Mucosa of descending colon (tissue), 3 donors: Measurements from ENCODE around the gene ANKRA2. TPM values are rescaled to one million over a fixed set of nuclear protein-coding genes. Genes with fewer than 3 reads are reported as not detected.
"Not testable (repeated sequence)": the region's sequence is repeated elsewhere in the genome, so short reads cannot be mapped to it uniquely, and the experiment has no call there.

ENCODE experiments used
- ATAC-seq: fragments of 200-7000 bp; cut with Tn5 transposase; one replicate; pipeline ENCODE4 v1.9.1; 2020; ENCODE audit warnings: mild to moderate bottlenecking, moderate library complexity
- DNase-seq, 3 donors: peaks; one replicate each; pipeline ENCODE4 v3.0.0-alpha.2; 2020
- H3K36me3 ChIP-seq: fragments of 200-600 bp; one replicate; pipeline ENCODE4 v1.8.0; 2021; ENCODE audit warnings: low read depth, mild to moderate bottlenecking
- H3K4me1 ChIP-seq: fragments of 200-600 bp; one replicate; pipeline ENCODE4 v1.8.0; 2021; ENCODE audit warnings: low read depth, mild to moderate bottlenecking
- H3K4me3 ChIP-seq: fragments of 200-600 bp; one replicate; pipeline ENCODE4 v1.8.0; 2021; ENCODE audit warnings: mild to moderate bottlenecking
- H3K9me3 ChIP-seq: fragments of 200-600 bp; one replicate; pipeline ENCODE4 v1.8.0; 2021; ENCODE audit warnings: mild to moderate bottlenecking
- intact Hi-C, 2 donors: fragments of 100-400 bp; cut with DNase I in 1 of 2; cut with micrococcal nuclease in 1 of 2; formaldehyde crosslinking; loops; one replicate each; pipeline versions ENCODE4 v1.11.0 to v1.11.1; 2022; cut with DNase I, micrococcal nuclease
- total RNA-seq, 3 donors: library from RNA; stranded (reverse); fragmentation: NEBNext Ultra II Directional in 2 of 3; extraction: Animal tissue kit (Norgen Biotek cat#: 25700) in 2 of 3; gene quantifications; one replicate each; pipeline versions ENCODE4 v1.2.1 to v1.2.4, GENCODE V29; 2021 to 2023
- TF ChIP-seq, protein P1 (sequence below): fragments of 200-600 bp; IDR thresholded peaks from one replicate; pipeline ENCODE4 v1.8.0; 2022; ENCODE audit warnings: antibody characterized with exemption, mild to moderate bottlenecking
- donor health status: DM: no; HTN: no; CAD: no; lungs with moderate emphysema.
- donor health status: DM: no; HTN: no; CAD: no.
- donor health status: DM: no; HTN: yes; CAD: no.

Gene ANKRA2
- total RNA-seq, 3 donors from 2014 or later: 20.8 to 23.8 (median 23.1) TPM

DNA sequence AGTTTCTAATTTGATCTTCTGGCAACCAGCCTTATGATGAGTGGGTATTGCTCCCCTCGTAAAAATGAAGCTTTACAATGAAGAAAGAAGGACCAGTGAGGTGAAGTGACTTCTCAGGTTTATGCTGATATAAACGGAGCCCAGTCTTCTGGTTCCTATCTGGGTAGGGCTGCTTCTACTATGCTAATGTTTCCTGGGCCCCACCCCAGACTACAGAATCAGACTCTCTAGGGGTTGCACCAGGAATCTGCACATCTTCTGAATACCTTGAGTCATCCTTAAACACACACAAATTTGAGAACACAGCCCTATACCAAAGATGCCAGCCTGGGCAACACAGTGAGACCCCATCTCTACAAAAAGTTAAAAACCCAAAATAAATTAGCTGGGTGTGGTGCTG, 51.0 kb downstream of the ANKRA2 start:
- Histone ChIP-seq H3K4me3 (no peak overlapping the region), H3K9me3 (no peaks in the 10 kb centered on the region), H3K4me1 (peaks cover 14% of the 10 kb centered on the region), H3K36me3 (no peaks in the 10 kb centered on the region)
- intact Hi-C loops: no loop called here
- DNase-seq (no peak), ATAC-seq (peak; percentile 74)
- TF ChIP-seq, protein P1, sequence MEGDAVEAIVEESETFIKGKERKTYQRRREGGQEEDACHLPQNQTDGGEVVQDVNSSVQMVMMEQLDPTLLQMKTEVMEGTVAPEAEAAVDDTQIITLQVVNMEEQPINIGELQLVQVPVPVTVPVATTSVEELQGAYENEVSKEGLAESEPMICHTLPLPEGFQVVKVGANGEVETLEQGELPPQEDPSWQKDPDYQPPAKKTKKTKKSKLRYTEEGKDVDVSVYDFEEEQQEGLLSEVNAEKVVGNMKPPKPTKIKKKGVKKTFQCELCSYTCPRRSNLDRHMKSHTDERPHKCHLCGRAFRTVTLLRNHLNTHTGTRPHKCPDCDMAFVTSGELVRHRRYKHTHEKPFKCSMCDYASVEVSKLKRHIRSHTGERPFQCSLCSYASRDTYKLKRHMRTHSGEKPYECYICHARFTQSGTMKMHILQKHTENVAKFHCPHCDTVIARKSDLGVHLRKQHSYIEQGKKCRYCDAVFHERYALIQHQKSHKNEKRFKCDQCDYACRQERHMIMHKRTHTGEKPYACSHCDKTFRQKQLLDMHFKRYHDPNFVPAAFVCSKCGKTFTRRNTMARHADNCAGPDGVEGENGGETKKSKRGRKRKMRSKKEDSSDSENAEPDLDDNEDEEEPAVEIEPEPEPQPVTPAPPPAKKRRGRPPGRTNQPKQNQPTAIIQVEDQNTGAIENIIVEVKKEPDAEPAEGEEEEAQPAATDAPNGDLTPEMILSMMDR: no peak

DNA sequence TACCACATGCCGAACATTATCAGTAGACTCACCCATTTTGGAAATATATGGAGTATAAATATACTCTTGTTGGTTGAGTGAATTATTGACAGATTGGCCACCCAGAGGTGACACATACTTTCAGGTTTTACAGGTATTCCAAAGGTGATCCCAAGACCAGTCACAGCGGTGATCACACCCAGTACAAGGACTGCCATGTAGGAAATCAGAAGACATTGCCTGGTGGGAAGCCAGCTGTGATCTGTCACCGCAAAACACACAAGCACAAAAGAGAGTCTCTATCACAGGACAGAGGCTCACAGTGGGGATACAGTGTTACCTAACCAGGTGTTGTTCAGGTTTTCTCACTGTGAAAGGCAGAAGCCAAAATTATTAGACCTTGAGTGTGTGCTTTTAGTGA, 51.4 kb downstream of the ANKRA2 start:
- TF ChIP-seq, protein P1: no peak
- ATAC-seq (peak; percentile 95), DNase-seq (peak in 1 of 3 donors; percentile 61)
- no peaks in the 10 kb centered on the region for H3K9me3 ChIP-seq
- H3K4me1 ChIP-seq: peaks cover 14% of the 10 kb centered on the region
- H3K36me3 ChIP-seq: no peaks in the 10 kb centered on the region
- intact Hi-C loops: no loop called here
- no peak overlapping the region for H3K4me3 ChIP-seq

- intact Hi-C loops, H3K36me3 ChIP-seq: not testable (repeated sequence)
- ATAC-seq: peak; percentile 72
These were observed 56.9 kb downstream of the ANKRA2 start for GRCh38 chr5:73508521-73508920.

GRCh38 chr5:73507062-73507461, 58.4 kb downstream of the ANKRA2 start:
- Histone ChIP-seq H3K36me3 (peaks cover 14% of the 10 kb centered on the region), H3K4me1 (peaks cover 2% of the 10 kb centered on the region), H3K4me3 (no peak overlapping the region), H3K9me3 (no peaks in the 10 kb centered on the region)
- ATAC-seq (no peak), DNase-seq (no peak)
- TF ChIP-seq, protein P1: no peak
- intact Hi-C loops: no loop called here

More at GRCh38 chr5:73508521-73508920, 56.9 kb downstream of the ANKRA2 start:
- not testable (repeated sequence) for H3K4me1 ChIP-seq, DNase-seq, H3K4me3 ChIP-seq, H3K9me3 ChIP-seq

GRCh38 chr5:73506459-73506955, 58.9 kb downstream of the ANKRA2 start:
- DNase-seq: no peak
- ATAC-seq: no peak
- Histone ChIP-seq H3K4me1 (peaks cover 5% of the 10 kb centered on the region), H3K36me3 (peaks cover 15% of the 10 kb centered on the region), H3K4me3 (no peak overlapping the region), H3K9me3 (no peaks in the 10 kb centered on the region)
- TF ChIP-seq, protein P1: no peak
- intact Hi-C loops: no loop called here

Other genes with a start within 250 kb of the ANKRA2 start
- under 1 TPM in 1 of 3 donors, not detected in 2; 0.16 TPM for gene FOXD1, start 116.9 kb downstream of the ANKRA2 start, total RNA-seq
- 100 to 1,000 TPM; 460 to 520 (median 486) TPM for gene BTF3, start 67.2 kb downstream of the ANKRA2 start, total RNA-seq
- gene UTP15, start 104 bp upstream of the ANKRA2 start, total RNA-seq: 10 to 100 TPM; 11.9 to 15.0 (median 13.5) TPM
- gene ARHGEF28, start 60.6 kb upstream of the ANKRA2 start, total RNA-seq: 10 to 100 TPM in 2 of 3 donors, 1 to 10 TPM in 1; 5.4 to 21.7 (median 11.6) TPM